HepG2 (cell line): ENCODE data around the gene LSM2. TPM values are rescaled to one million over a fixed set of nuclear protein-coding genes. Genes with fewer than 3 reads are reported as not detected.

Source experiments
- ATAC-seq: fragments of 200-7000 bp; cut with Tn5 transposase; 3 replicates; pipeline ENCODE4 v1.9.1; 2020; ENCODE audit warnings: mild to moderate bottlenecking, moderate library complexity
- BruUV-seq: library from RNA; stranded (reverse); fragments of 400-500 nt; replicated peaks from 2 replicates; lab custom pipeline; 2021; lab: Mats Ljungman, UMichigan
- CTCF ChIA-PET: fragments of 300-600 bp; formaldehyde crosslinking; extraction: SDS; loops from one replicate; lab custom pipeline; 2021; ENCODE audit warnings: low total read pairs, inconsistent platforms, low intra/inter-chr PET ratio; lab: Yijun Ruan, JAX
- POLR2A ChIA-PET: fragments of 350-600 bp; sonication (Branson Sonifier 250); formaldehyde crosslinking; loops from one replicate; lab custom pipeline; 2020; ENCODE audit warnings: antibody characterized with exemption, inconsistent platforms; lab: Yijun Ruan, JAX
- DNase-seq: peaks from one replicate; pipeline ENCODE4 v3.0.0-alpha.2; 2015; ENCODE audit warnings: low spot score
- FAIRE-seq: peaks from 3 replicates; lab custom pipeline; 2011; peaks lifted over from hg19 to GRCh38; lab: Jason Lieb, UNC
- H2AFZ ChIP-seq: one replicate; pipeline ENCODE4 v1.6.1; 2011; ENCODE audit warnings: low read length, inconsistent platforms
- H3K27ac ChIP-seq: fragments of 300-600 bp; 3 replicates; pipeline ENCODE4 v1.8.0; 2011; ENCODE audit warnings: mixed run types, mild to moderate bottlenecking, mixed read lengths, low read length, inconsistent platforms; ENCODE audit not compliant: insufficient read depth; ENCODE audit errors: extremely low read length
- H3K27me3 ChIP-seq, 2 experiments: fragments of 200-600 bp in 1 of 2; 2 replicates in 1 of 2; 3 replicates in 1 of 2; pipeline versions ENCODE4 v1.6.0 to v1.8.0; 2011; ENCODE audit warnings: low read length in 2 of 2, mild to moderate bottlenecking in 2 of 2, moderate library complexity in 2 of 2, inconsistent platforms in 1 of 2; ENCODE audit not compliant: insufficient read depth in 2 of 2, control insufficient read depth in 1 of 2
- H3K36me3 ChIP-seq, 2 experiments: fragments of 200-600 bp in 1 of 2; replicated peaks in 1 of 2; 2 replicates in 1 of 2; 3 replicates in 1 of 2; pipeline versions ENCODE4 v1.5.1 to v1.8.0; 2011; ENCODE audit warnings: low read length in 2 of 2, inconsistent platforms in 1 of 2; ENCODE audit not compliant: insufficient read depth in 2 of 2, control insufficient read depth in 1 of 2
- H3K4me1 ChIP-seq: 2 replicates; pipeline ENCODE4 v1.5.1; 2012; ENCODE audit warnings: low read length, inconsistent platforms; ENCODE audit not compliant: insufficient read depth
- H3K4me2 ChIP-seq: 2 replicates; pipeline ENCODE4 v1.6.0; 2011; ENCODE audit warnings: low read depth, low read length, inconsistent platforms
- H3K4me3 ChIP-seq, 3 experiments: fragments of 200-600 bp in 1 of 3; sonication (generic), shearing (Covaris generic) in 1 of 3; replicated peaks in 1 of 3; 2 replicates each; pipeline ENCODE4 v1.5.1; 2011 to 2016; ENCODE audit warnings: low read length in 3 of 3, inconsistent platforms in 2 of 3, low read depth in 2 of 3, mild to moderate bottlenecking in 2 of 3, control low read depth in 1 of 3, mixed read lengths in 1 of 3; ENCODE audit not compliant: insufficient read depth in 1 of 3
- H3K79me2 ChIP-seq: one replicate; pipeline ENCODE4 v1.6.1; 2011; ENCODE audit warnings: low read length, inconsistent platforms; ENCODE audit not compliant: insufficient read depth
- H3K9ac ChIP-seq: 2 replicates; pipeline ENCODE4 v1.6.0; 2011; ENCODE audit warnings: mild to moderate bottlenecking, low read depth, low read length, inconsistent platforms; ENCODE audit not compliant: insufficient read depth
- H3K9me3 ChIP-seq: 2 replicates; pipeline ENCODE4 v1.5.1; 2012; ENCODE audit warnings: mild to moderate bottlenecking, low read length
- H4K20me1 ChIP-seq: 2 replicates; pipeline ENCODE4 v1.6.0; 2011; ENCODE audit warnings: inconsistent platforms, mild to moderate bottlenecking, low read length, moderate library complexity; ENCODE audit not compliant: insufficient read depth
- ARNT ChIP-seq: fragments of 450-650 bp; IDR thresholded peaks from 2 replicates; pipeline ENCODE4 v1.6.1; 2017
- DR1 ChIP-seq: sonication (generic); formaldehyde crosslinking; IDR thresholded peaks from 2 replicates; pipeline ENCODE4 v1.8.0; 2021; ENCODE audit warnings: mild to moderate bottlenecking, missing genetic modification reagents, inconsistent platforms
- EHMT2 ChIP-seq: fragments of 200-600 bp; sonication (generic); IDR thresholded peaks from 2 replicates; pipeline ENCODE4 v1.7.0; 2017; ENCODE audit warnings: antibody characterized with exemption, low read depth, low read length, borderline replicate concordance
- MED1 ChIP-seq: sonication (generic); formaldehyde crosslinking; IDR thresholded peaks from 2 replicates; pipeline ENCODE4 v1.4.0; 2020; ENCODE audit warnings: missing genetic modification reagents
- MTA1 ChIP-seq: sonication (generic); formaldehyde crosslinking; IDR thresholded peaks from 2 replicates; pipeline ENCODE4 v1.4.0; 2020; ENCODE audit warnings: missing genetic modification reagents, mild to moderate bottlenecking, borderline replicate concordance
- NBN ChIP-seq: fragments of 450-650 bp; conservative IDR thresholded peaks from 2 replicates; pipeline ENCODE4 v1.6.1; 2017
- NR1H2 ChIP-seq: sonication (generic); formaldehyde crosslinking; IDR thresholded peaks from 2 replicates; pipeline ENCODE4 v1.8.1; 2022; ENCODE audit warnings: low read depth, missing genetic modification reagents, borderline replicate concordance
- ONECUT2 ChIP-seq: sonication (generic); formaldehyde crosslinking; IDR thresholded peaks from 2 replicates; pipeline ENCODE4 v1.4.0; 2020; ENCODE audit warnings: missing genetic modification reagents
- SALL2 ChIP-seq: sonication (generic); formaldehyde crosslinking; IDR thresholded peaks from 2 replicates; pipeline ENCODE4 v1.8.1; 2023; ENCODE audit warnings: mild to moderate bottlenecking, missing genetic modification reagents, inconsistent platforms
- ZBTB21 ChIP-seq: sonication (generic); formaldehyde crosslinking; IDR thresholded peaks from 2 replicates; pipeline ENCODE4 v1.4.0; 2020; ENCODE audit warnings: missing genetic modification reagents
- ZFY ChIP-seq: sonication (generic); formaldehyde crosslinking; IDR thresholded peaks from 2 replicates; pipeline ENCODE4 v1.4.0; 2020; ENCODE audit warnings: missing genetic modification reagents
- ZNF33B ChIP-seq: sonication (generic); formaldehyde crosslinking; IDR thresholded peaks from 2 replicates; pipeline ENCODE4 v1.5.1; 2020; ENCODE audit warnings: mild to moderate bottlenecking, missing genetic modification reagents
- ZNF484 ChIP-seq: sonication (generic); formaldehyde crosslinking; IDR thresholded peaks from 2 replicates; pipeline ENCODE4 v1.5.1; 2020; ENCODE audit warnings: mild to moderate bottlenecking, low read depth, missing genetic modification reagents, borderline replicate concordance
- ZNF616 ChIP-seq: sonication (generic); formaldehyde crosslinking; IDR thresholded peaks from 2 replicates; pipeline ENCODE4 v1.5.0; 2020; ENCODE audit warnings: low read depth, mild to moderate bottlenecking, missing genetic modification reagents
- WGBS: methylation state at CpG from one replicate; pipeline ENCODE4 v1.1.6; 2017; ENCODE audit warnings: low lambda C conversion rate; 5-methylcytosine and 5-hydroxymethylcytosine counted together
- in situ Hi-C: cut with HindIII; loops from 2 replicates; pipeline ENCODE4 v1.10.0; 2017; ENCODE audit warnings: low pct_unique_long_range_greater_than_20kb; ENCODE audit not compliant: extremely low pct_ligation_motif_present
- intact Hi-C: fragments of 100-400 bp; cut with micrococcal nuclease; formaldehyde crosslinking; loops from one replicate; pipeline ENCODE4 v1.10.0; 2022; ENCODE audit not compliant: unreplicated experiment
- polyA plus RNA-seq, 8 experiments: library from polyadenylated mRNA; depleted of rRNA in 3 of 8; stranded (reverse) in 7 of 8; unstranded in 1 of 8; fragments of >200 nt; fragmentation: Illumina TruSeq in 4 of 8; extraction: Trizol in 4 of 8; gene quantifications; 2 replicates each; pipeline versions ENCODE4 v1.2.1 to v1.2.3, GENCODE V29; 2011 to 2016; ENCODE audit warnings: low read depth in 4 of 8, missing spikeins in 1 of 8, mixed read lengths in 1 of 8; ENCODE audit not compliant: insufficient read depth in 1 of 8
- total RNA-seq, 5 experiments: library from RNA; depleted of rRNA; stranded (reverse); fragments of >200 nt; fragmentation: Illumina TruSeq; extraction: Trizol; gene quantifications; 2 replicates each; pipeline ENCODE4 v1.2.3, GENCODE V29; 2016; ENCODE audit warnings: low read depth in 1 of 5
- TF ChIP-seq, protein P1 (sequence below): sonication (generic); formaldehyde crosslinking; IDR thresholded peaks from 2 replicates; pipeline ENCODE4 v1.5.0; 2020; ENCODE audit warnings: mild to moderate bottlenecking, missing genetic modification reagents, borderline replicate concordance
- TF ChIP-seq, protein P2 (sequence below): sonication (generic); formaldehyde crosslinking; IDR thresholded peaks from 2 replicates; pipeline ENCODE4 v1.4.0; 2020; ENCODE audit warnings: missing genetic modification reagents, borderline replicate concordance
- TF ChIP-seq, protein P3 (sequence below): sonication (generic); formaldehyde crosslinking; IDR thresholded peaks from 2 replicates; pipeline ENCODE4 v1.5.0; 2020; ENCODE audit warnings: mild to moderate bottlenecking, missing genetic modification reagents, moderate library complexity

LSM2 gene
- total and polyA plus RNA-seq, 2 of the 13 experiments (the other 11 are each of a cell fraction or from before 2014, with no cell fraction given), result 69.4 to 90.5 TPM

DNA sequence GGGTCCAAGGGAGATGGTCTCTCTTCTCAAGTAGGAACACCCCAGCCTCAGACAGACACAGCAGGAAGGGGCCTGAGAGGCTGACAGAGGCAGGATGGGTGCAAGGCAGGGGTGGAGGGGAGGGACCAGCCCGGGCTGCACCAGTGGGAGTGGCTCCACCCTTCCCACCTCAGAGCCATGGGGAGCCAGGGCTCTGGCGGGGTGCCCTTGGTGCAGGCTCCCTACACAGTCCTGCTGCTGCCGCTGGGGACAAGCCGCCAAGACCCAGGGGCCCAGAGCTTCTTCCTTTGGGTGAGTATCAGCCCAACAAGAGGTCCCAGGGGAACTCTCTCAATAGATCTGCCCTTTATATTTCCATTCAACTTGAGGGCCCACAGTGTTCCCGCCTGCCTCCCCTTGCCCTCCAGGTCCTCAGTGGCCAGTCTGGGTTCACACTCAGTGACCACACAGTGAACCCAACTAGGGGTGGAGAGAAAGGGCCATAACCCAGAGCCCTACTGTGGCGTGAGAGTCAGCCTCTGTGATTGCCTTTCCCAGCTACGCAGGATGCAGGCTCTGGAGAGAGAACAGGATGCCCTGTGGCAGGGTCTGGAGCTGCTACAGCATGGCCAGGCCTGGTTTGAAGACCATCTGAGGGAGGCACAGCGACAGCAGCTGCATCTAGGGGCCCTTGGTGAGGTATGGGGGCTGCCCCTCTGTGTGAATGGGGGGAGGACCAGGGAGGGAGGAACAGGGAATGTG, 43.7 kb downstream of the LSM2 start:
- FAIRE-seq (no peak), DNase-seq (no peak), ATAC-seq (no peak)
- Histone ChIP-seq H3K27me3 (no peaks in the 10 kb centered on the region), H3K4me1 (peaks cover 47% of the 10 kb centered on the region), H2AFZ (no peak overlapping the region), H3K4me3 (no peak overlapping the region), H3K9ac (no peak overlapping the region), H3K27ac (no peak overlapping the region), H3K36me3 (peaks cover 0 to 2% of the 10 kb centered on the region in 2 experiments; a peak in 3 of 5 replicates), H4K20me1 (no peaks in the 10 kb centered on the region), H3K79me2 (no peaks in the 10 kb centered on the region), H3K9me3 (no peaks in the 10 kb centered on the region), H3K4me2 (no peak overlapping the region)
- CTCF ChIA-PET, result no interaction called here
- in situ Hi-C loops, result no loop called here
- 80% methylated on average over 5 of the region's 8 CpGs for WGBS
- POLR2A ChIA-PET, result interaction anchor here (1.0 to 1.6 kb wide), 2 partner anchors 24 to 26 kb away, joined by 3 to 10 read pairs; partner anchors contain the start of gene CLIC1
- intact Hi-C loops, result no loop called here
- no TSS peak for BruUV-seq
- TF ChIP-seq ARNT (no peak), ZFY (CRISPR knock-in tag) (no peak), NR1H2 (CRISPR knock-in tag) (no peak), ZBTB21 (CRISPR knock-in tag) (no peak), ZNF33B (CRISPR knock-in tag) (no peak), ZNF616 (CRISPR knock-in tag) (no peak), MTA1 (CRISPR knock-in tag) (peak; percentile 52; the same call in 1 of the 2 replicates), ONECUT2 (CRISPR knock-in tag) (no peak), SALL2 (CRISPR knock-in tag) (no peak), DR1 (CRISPR knock-in tag) (no peak), NBN (no peak), EHMT2 (no peak), MED1 (CRISPR knock-in tag) (no peak), ZNF484 (CRISPR knock-in tag) (no peak)
- TF ChIP-seq, protein P1, sequence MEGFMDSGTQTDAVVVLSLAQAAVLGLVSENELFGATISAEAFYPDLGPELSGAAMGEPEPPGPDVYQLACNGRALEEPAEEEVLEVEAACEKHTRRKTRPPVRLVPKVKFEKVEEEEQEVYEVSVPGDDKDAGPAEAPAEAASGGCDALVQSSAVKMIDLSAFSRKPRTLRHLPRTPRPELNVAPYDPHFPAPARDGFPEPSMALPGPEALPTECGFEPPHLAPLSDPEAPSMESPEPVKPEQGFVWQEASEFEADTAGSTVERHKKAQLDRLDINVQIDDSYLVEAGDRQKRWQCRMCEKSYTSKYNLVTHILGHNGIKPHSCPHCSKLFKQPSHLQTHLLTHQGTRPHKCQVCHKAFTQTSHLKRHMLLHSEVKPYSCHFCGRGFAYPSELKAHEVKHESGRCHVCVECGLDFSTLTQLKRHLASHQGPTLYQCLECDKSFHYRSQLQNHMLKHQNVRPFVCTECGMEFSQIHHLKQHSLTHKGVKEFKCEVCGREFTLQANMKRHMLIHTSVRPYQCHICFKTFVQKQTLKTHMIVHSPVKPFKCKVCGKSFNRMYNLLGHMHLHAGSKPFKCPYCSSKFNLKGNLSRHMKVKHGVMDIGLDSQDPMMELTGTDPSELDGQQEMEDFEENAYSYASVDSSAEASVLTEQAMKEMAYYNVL, result no peak
- TF ChIP-seq, protein P2, sequence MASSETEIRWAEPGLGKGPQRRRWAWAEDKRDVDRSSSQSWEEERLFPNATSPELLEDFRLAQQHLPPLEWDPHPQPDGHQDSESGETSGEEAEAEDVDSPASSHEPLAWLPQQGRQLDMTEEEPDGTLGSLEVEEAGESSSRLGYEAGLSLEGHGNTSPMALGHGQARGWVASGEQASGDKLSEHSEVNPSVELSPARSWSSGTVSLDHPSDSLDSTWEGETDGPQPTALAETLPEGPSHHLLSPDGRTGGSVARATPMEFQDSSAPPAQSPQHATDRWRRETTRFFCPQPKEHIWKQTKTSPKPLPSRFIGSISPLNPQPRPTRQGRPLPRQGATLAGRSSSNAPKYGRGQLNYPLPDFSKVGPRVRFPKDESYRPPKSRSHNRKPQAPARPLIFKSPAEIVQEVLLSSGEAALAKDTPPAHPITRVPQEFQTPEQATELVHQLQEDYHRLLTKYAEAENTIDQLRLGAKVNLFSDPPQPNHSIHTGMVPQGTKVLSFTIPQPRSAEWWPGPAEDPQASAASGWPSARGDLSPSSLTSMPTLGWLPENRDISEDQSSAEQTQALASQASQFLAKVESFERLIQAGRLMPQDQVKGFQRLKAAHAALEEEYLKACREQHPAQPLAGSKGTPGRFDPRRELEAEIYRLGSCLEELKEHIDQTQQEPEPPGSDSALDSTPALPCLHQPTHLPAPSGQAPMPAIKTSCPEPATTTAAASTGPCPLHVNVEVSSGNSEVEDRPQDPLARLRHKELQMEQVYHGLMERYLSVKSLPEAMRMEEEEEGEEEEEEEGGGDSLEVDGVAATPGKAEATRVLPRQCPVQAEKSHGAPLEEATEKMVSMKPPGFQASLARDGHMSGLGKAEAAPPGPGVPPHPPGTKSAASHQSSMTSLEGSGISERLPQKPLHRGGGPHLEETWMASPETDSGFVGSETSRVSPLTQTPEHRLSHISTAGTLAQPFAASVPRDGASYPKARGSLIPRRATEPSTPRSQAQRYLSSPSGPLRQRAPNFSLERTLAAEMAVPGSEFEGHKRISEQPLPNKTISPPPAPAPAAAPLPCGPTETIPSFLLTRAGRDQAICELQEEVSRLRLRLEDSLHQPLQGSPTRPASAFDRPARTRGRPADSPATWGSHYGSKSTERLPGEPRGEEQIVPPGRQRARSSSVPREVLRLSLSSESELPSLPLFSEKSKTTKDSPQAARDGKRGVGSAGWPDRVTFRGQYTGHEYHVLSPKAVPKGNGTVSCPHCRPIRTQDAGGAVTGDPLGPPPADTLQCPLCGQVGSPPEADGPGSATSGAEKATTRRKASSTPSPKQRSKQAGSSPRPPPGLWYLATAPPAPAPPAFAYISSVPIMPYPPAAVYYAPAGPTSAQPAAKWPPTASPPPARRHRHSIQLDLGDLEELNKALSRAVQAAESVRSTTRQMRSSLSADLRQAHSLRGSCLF (CRISPR knock-in tag), result no peak
- TF ChIP-seq, protein P3, sequence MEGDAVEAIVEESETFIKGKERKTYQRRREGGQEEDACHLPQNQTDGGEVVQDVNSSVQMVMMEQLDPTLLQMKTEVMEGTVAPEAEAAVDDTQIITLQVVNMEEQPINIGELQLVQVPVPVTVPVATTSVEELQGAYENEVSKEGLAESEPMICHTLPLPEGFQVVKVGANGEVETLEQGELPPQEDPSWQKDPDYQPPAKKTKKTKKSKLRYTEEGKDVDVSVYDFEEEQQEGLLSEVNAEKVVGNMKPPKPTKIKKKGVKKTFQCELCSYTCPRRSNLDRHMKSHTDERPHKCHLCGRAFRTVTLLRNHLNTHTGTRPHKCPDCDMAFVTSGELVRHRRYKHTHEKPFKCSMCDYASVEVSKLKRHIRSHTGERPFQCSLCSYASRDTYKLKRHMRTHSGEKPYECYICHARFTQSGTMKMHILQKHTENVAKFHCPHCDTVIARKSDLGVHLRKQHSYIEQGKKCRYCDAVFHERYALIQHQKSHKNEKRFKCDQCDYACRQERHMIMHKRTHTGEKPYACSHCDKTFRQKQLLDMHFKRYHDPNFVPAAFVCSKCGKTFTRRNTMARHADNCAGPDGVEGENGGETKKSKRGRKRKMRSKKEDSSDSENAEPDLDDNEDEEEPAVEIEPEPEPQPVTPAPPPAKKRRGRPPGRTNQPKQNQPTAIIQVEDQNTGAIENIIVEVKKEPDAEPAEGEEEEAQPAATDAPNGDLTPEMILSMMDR (CRISPR knock-in tag), result no peak
